Mesodermal cell (in vitro differentiated cells): Measurements from ENCODE around the gene NDUFAB1.
"Not testable (repeated sequence)": the region's sequence is repeated elsewhere in the genome, so short reads cannot be mapped to it uniquely, and the experiment has no call there.

Experiments
- H3K27ac ChIP-seq: 2 replicates; pipeline ENCODE4 v1.7.0; 2013; ENCODE audit warnings: mild to moderate bottlenecking, low read depth, low read length, moderate library complexity; ENCODE audit not compliant: severe bottlenecking
- H3K36me3 ChIP-seq: 2 replicates; pipeline ENCODE4 v1.7.1; 2013; ENCODE audit warnings: mild to moderate bottlenecking, low read length, moderate library complexity; ENCODE audit not compliant: control insufficient read depth, insufficient read depth
- H3K4me1 ChIP-seq: one replicate; pipeline ENCODE4 v1.7.1; 2013; ENCODE audit warnings: mild to moderate bottlenecking, low read length; ENCODE audit not compliant: insufficient read depth, control insufficient read depth, poor library complexity, severe bottlenecking
- H3K4me3 ChIP-seq: 2 replicates; pipeline ENCODE4 v1.7.0; 2013; ENCODE audit warnings: low read length, control low read depth, mild to moderate bottlenecking; ENCODE audit not compliant: insufficient read depth, poor library complexity, severe bottlenecking; ENCODE audit errors: extremely low read depth
- H3K9me3 ChIP-seq: 2 replicates; pipeline ENCODE4 v1.7.1; 2013; ENCODE audit warnings: mild to moderate bottlenecking, low read length, moderate library complexity; ENCODE audit not compliant: control insufficient read depth
- WGBS, 2 experiments: methylation state at CpG; one replicate each; pipeline ENCODE4 v1.1.5; 2013; ENCODE audit warnings: missing lambda C conversion rate in 2 of 2; ENCODE audit not compliant: insufficient coverage in 2 of 2; 5-methylcytosine and 5-hydroxymethylcytosine counted together

The NDUFAB1 gene

GRCh38 chr16:23584186-23585076 lies 11.7 kb downstream of the NDUFAB1 start:
- H3K4me3 ChIP-seq = no peak overlapping the region
- H3K27ac ChIP-seq = peak overlapping the region; percentile 0
- no peaks in the 10 kb centered on the region for H3K9me3 ChIP-seq
- no peaks in the 10 kb centered on the region for H3K4me1 ChIP-seq
- 95 to 97% methylated on average over 5 to 12 of the region's 14 CpGs for WGBS, 2 experiments
- H3K36me3 ChIP-seq = peaks cover 84% of the 10 kb centered on the region

GRCh38 chr16:23583271-23583670 lies 12.8 kb downstream of the NDUFAB1 start:
- H3K36me3 ChIP-seq = peaks cover 83% of the 10 kb centered on the region
- WGBS, 2 experiments = 92 to 100% methylated on average over 3 to 13 of the region's 30 CpGs
- not testable (repeated sequence) for H3K27ac ChIP-seq, H3K9me3 ChIP-seq, H3K4me3 ChIP-seq, H3K4me1 ChIP-seq

GRCh38 chr16:23581764-23582163 lies 14.4 kb downstream of the NDUFAB1 start:
- Histone ChIP-seq H3K4me1 (no peaks in the 10 kb centered on the region), H3K4me3 (no peak overlapping the region), H3K27ac (no peak overlapping the region), H3K36me3 (peaks cover 75% of the 10 kb centered on the region), H3K9me3 (no peaks in the 10 kb centered on the region)

- Histone ChIP-seq H3K4me3 (no peak overlapping the region), H3K36me3 (peaks cover 67% of the 10 kb centered on the region), H3K27ac (no peak overlapping the region), H3K9me3 (no peaks in the 10 kb centered on the region), H3K4me1 (no peaks in the 10 kb centered on the region)
These were observed 15.7 kb downstream of the NDUFAB1 start for GRCh38 chr16:23580391-23580790.

GRCh38 chr16:23579371-23579770 lies 16.7 kb downstream of the NDUFAB1 start:
- WGBS, 2 experiments = 83 to 89% methylated on average over 1 of the region's 4 CpGs
- no peak overlapping the region for H3K4me3 ChIP-seq
- no peaks in the 10 kb centered on the region for H3K9me3 ChIP-seq
- peaks cover 67% of the 10 kb centered on the region for H3K36me3 ChIP-seq
- no peaks in the 10 kb centered on the region for H3K4me1 ChIP-seq
- H3K27ac ChIP-seq = no peak overlapping the region

GRCh38 chr16:23578101-23578830 lies 17.9 kb downstream of the NDUFAB1 start:
- Histone ChIP-seq H3K4me1 (no peaks in the 10 kb centered on the region), H3K36me3 (peaks cover 72% of the 10 kb centered on the region), H3K27ac (peak overlapping the region; percentile 71), H3K9me3 (no peaks in the 10 kb centered on the region), H3K4me3 (no peak overlapping the region)
- WGBS, 2 experiments = 75 to 100% methylated on average over 2 of the region's 5 CpGs

- no peak overlapping the region for H3K4me3 ChIP-seq
- peaks cover 80% of the 10 kb centered on the region for H3K36me3 ChIP-seq
- no peaks in the 10 kb centered on the region for H3K4me1 ChIP-seq
- peak overlapping the region; percentile 71 for H3K27ac ChIP-seq
- H3K9me3 ChIP-seq = no peaks in the 10 kb centered on the region
- 85 to 100% methylated on average over 1 to 2 of the region's 2 CpGs for WGBS, 2 experiments
These were observed 18.6 kb downstream of the NDUFAB1 start for GRCh38 chr16:23577493-23577892.

- Histone ChIP-seq H3K36me3 (peaks cover 80% of the 10 kb centered on the region), H3K27ac (no peak overlapping the region), H3K4me3 (no peak overlapping the region), H3K9me3 (no peaks in the 10 kb centered on the region), H3K4me1 (no peaks in the 10 kb centered on the region)
- 90 to 96% methylated on average over 1 to 3 of the region's 3 CpGs for WGBS, 2 experiments
These were observed 20.3 kb downstream of the NDUFAB1 start for GRCh38 chr16:23575834-23576233.

GRCh38 chr16:23573817-23574216 lies 22.3 kb downstream of the NDUFAB1 start:
- 98% methylated on average over 5 of the region's 5 CpGs; no CpG with 5 or more reads in 1 of the 2 experiments for WGBS, 2 experiments
- H3K36me3 ChIP-seq = peaks cover 80% of the 10 kb centered on the region
- H3K27ac ChIP-seq = no peak overlapping the region
- H3K9me3 ChIP-seq = no peaks in the 10 kb centered on the region
- no peaks in the 10 kb centered on the region for H3K4me1 ChIP-seq
- H3K4me3 ChIP-seq = no peak overlapping the region

GRCh38 chr16:23572394-23572793 lies 23.7 kb downstream of the NDUFAB1 start:
- no peak overlapping the region for H3K27ac ChIP-seq
- H3K4me3 ChIP-seq = no peak overlapping the region
- no peaks in the 10 kb centered on the region for H3K4me1 ChIP-seq
- 93 to 100% methylated on average over 2 to 6 of the region's 9 CpGs for WGBS, 2 experiments
- H3K9me3 ChIP-seq = no peaks in the 10 kb centered on the region
- peaks cover 85% of the 10 kb centered on the region for H3K36me3 ChIP-seq

GRCh38 chr16:23571895-23572294 lies 24.2 kb downstream of the NDUFAB1 start:
- 95 to 96% methylated on average over 5 of the region's 5 CpGs for WGBS, 2 experiments
- Histone ChIP-seq H3K4me3 (no peak overlapping the region), H3K4me1 (no peaks in the 10 kb centered on the region), H3K36me3 (peaks cover 87% of the 10 kb centered on the region), H3K9me3 (no peaks in the 10 kb centered on the region), H3K27ac (no peak overlapping the region)
